A549 (cell line): ENCODE data around the gene SRPK2.

ENCODE experiments used
- BHLHE40 ChIP-seq: IDR thresholded peaks from 2 replicates; pipeline ENCODE4 v1.6.1; 2012; ENCODE audit warnings: low read depth, low read length, inconsistent platforms
- CHD4 ChIP-seq: fragments of 200-600 bp; sonication (generic); IDR thresholded peaks from 2 replicates; pipeline ENCODE4 v1.6.1; 2016; ENCODE audit warnings: antibody characterized with exemption, mild to moderate bottlenecking, borderline replicate concordance
- ESRRA ChIP-seq: fragments of 150-350 bp; IDR thresholded peaks from 2 replicates; pipeline ENCODE4 v1.6.1; 2014; ENCODE audit warnings: mild to moderate bottlenecking, low read length, borderline replicate concordance
- FOSL2 ChIP-seq, 2 experiments: fragments of 450-650 bp in 1 of 2; fragments of >200 bp in 1 of 2; sonication (Bioruptor Twin) in 1 of 2; formaldehyde crosslinking; IDR thresholded peaks; 2 replicates each; pipeline versions ENCODE4 v1.5.0 to v1.6.1; 2016 to 2020; ENCODE audit warnings: mild to moderate bottlenecking in 1 of 2, moderate library complexity in 1 of 2
- JUN ChIP-seq, 2 experiments: fragments of >200 bp; sonication (Bioruptor Twin); formaldehyde crosslinking; IDR thresholded peaks; 2 replicates in 1 of 2; 3 replicates in 1 of 2; pipeline ENCODE4 v1.6.1; 2016 to 2017
- TF ChIP-seq, protein P1 (sequence below): IDR thresholded peaks from 2 replicates; pipeline ENCODE4 v1.6.1; 2012
- TF ChIP-seq, protein P2 (sequence below): IDR thresholded peaks from 2 replicates; pipeline ENCODE4 v1.6.1; 2012
- TF ChIP-seq, protein P3 (sequence below): fragments of 200-600 bp; sonication (generic); IDR thresholded peaks from 2 replicates; pipeline ENCODE4 v1.6.1; 2016; ENCODE audit warnings: antibody characterized with exemption, mild to moderate bottlenecking, moderate library complexity
- TF ChIP-seq, protein P4 (sequence below): fragments of >200 bp; sonication (Bioruptor Twin); formaldehyde crosslinking; IDR thresholded peaks from 3 replicates; pipeline ENCODE4 v1.5.1; 2016

DNA sequence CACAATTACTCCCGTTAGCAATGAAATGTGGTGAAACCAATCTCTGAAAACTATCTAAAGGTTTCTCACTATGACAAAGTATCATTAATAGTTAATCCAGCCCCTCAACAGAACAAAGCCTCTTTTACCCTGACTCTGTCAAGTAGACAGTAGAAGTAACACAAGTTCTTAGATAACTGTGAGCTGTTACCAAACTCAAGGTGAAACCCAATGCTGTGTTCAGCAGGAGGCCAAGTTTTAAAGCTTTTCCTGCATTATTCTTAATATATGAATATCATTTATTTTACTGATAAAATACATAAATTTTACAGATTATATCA is 109.1 kb downstream of the SRPK2 start:
- no peak for TF ChIP-seq CHD4
- TF ChIP-seq, protein P1, sequence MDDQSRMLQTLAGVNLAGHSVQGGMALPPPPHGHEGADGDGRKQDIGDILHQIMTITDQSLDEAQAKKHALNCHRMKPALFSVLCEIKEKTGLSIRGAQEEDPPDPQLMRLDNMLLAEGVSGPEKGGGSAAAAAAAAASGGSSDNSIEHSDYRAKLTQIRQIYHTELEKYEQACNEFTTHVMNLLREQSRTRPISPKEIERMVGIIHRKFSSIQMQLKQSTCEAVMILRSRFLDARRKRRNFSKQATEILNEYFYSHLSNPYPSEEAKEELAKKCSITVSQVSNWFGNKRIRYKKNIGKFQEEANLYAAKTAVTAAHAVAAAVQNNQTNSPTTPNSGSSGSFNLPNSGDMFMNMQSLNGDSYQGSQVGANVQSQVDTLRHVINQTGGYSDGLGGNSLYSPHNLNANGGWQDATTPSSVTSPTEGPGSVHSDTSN: no peak
- TF ChIP-seq, protein P2, sequence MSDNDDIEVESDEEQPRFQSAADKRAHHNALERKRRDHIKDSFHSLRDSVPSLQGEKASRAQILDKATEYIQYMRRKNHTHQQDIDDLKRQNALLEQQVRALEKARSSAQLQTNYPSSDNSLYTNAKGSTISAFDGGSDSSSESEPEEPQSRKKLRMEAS: no peak
- TF ChIP-seq JUN (IDR thresholded peaks at IDR 0.05): no peak
- TF ChIP-seq, protein P3, sequence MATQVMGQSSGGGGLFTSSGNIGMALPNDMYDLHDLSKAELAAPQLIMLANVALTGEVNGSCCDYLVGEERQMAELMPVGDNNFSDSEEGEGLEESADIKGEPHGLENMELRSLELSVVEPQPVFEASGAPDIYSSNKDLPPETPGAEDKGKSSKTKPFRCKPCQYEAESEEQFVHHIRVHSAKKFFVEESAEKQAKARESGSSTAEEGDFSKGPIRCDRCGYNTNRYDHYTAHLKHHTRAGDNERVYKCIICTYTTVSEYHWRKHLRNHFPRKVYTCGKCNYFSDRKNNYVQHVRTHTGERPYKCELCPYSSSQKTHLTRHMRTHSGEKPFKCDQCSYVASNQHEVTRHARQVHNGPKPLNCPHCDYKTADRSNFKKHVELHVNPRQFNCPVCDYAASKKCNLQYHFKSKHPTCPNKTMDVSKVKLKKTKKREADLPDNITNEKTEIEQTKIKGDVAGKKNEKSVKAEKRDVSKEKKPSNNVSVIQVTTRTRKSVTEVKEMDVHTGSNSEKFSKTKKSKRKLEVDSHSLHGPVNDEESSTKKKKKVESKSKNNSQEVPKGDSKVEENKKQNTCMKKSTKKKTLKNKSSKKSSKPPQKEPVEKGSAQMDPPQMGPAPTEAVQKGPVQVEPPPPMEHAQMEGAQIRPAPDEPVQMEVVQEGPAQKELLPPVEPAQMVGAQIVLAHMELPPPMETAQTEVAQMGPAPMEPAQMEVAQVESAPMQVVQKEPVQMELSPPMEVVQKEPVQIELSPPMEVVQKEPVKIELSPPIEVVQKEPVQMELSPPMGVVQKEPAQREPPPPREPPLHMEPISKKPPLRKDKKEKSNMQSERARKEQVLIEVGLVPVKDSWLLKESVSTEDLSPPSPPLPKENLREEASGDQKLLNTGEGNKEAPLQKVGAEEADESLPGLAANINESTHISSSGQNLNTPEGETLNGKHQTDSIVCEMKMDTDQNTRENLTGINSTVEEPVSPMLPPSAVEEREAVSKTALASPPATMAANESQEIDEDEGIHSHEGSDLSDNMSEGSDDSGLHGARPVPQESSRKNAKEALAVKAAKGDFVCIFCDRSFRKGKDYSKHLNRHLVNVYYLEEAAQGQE: no peak
- no peak for TF ChIP-seq BHLHE40
- TF ChIP-seq, protein P4, sequence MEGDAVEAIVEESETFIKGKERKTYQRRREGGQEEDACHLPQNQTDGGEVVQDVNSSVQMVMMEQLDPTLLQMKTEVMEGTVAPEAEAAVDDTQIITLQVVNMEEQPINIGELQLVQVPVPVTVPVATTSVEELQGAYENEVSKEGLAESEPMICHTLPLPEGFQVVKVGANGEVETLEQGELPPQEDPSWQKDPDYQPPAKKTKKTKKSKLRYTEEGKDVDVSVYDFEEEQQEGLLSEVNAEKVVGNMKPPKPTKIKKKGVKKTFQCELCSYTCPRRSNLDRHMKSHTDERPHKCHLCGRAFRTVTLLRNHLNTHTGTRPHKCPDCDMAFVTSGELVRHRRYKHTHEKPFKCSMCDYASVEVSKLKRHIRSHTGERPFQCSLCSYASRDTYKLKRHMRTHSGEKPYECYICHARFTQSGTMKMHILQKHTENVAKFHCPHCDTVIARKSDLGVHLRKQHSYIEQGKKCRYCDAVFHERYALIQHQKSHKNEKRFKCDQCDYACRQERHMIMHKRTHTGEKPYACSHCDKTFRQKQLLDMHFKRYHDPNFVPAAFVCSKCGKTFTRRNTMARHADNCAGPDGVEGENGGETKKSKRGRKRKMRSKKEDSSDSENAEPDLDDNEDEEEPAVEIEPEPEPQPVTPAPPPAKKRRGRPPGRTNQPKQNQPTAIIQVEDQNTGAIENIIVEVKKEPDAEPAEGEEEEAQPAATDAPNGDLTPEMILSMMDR: no peak
- no peak for TF ChIP-seq ESRRA
- TF ChIP-seq FOSL2 (IDR thresholded peaks at IDR 0.05): no peak
- TF ChIP-seq FOSL2 (CRISPR knock-in tag; IDR thresholded peaks at IDR 0.05): no peak
